Effector memory CD4-positive, alpha-beta T cell (primary cell): Measurements from ENCODE around the gene ZNF174.

Experiments
- DNase-seq, 3 donors: peaks; one replicate each; pipeline ENCODE4 v3.0.0-alpha.2; 2020
- H3K27ac ChIP-seq: 2 replicates; pipeline ENCODE4 v1.7.0; 2013; ENCODE audit warnings: mild to moderate bottlenecking, low read length, moderate library complexity; ENCODE audit not compliant: insufficient read depth, poor library complexity, severe bottlenecking
- H3K27me3 ChIP-seq: replicated peaks from 2 replicates; pipeline ENCODE4 v1.7.0; 2013; ENCODE audit warnings: mild to moderate bottlenecking, low read length; ENCODE audit not compliant: insufficient read depth, control insufficient read depth, poor library complexity, severe bottlenecking
- H3K36me3 ChIP-seq: 2 replicates; pipeline ENCODE4 v1.7.0; 2013; ENCODE audit warnings: mild to moderate bottlenecking, low read length, moderate library complexity; ENCODE audit not compliant: control insufficient read depth, insufficient read depth
- H3K4me1 ChIP-seq: 2 replicates; pipeline ENCODE4 v1.7.0; 2013; ENCODE audit warnings: low read length, mild to moderate bottlenecking; ENCODE audit not compliant: control insufficient read depth, insufficient read depth, poor library complexity, severe bottlenecking
- H3K4me3 ChIP-seq: 2 replicates; pipeline ENCODE4 v1.7.0; 2013; ENCODE audit warnings: low read length, low read depth, mild to moderate bottlenecking; ENCODE audit not compliant: insufficient read depth, poor library complexity, severe bottlenecking
- H3K9me3 ChIP-seq: 2 replicates; pipeline ENCODE4 v1.7.0; 2013; ENCODE audit warnings: mild to moderate bottlenecking, low read length, moderate library complexity; ENCODE audit not compliant: control insufficient read depth

ZNF174 gene

GRCh38 chr16:3383045-3383448 lies 18.0 kb upstream of the ZNF174 start:
- Histone ChIP-seq H3K36me3 (peaks cover 49% of the 10 kb centered on the region), H3K9me3 (peaks cover 66% of the 10 kb centered on the region), H3K4me3 (no peak overlapping the region), H3K27ac (no peak overlapping the region), H3K4me1 (no peaks in the 10 kb centered on the region), H3K27me3 (no peaks in the 10 kb centered on the region)
- no peak for DNase-seq

- H3K27ac ChIP-seq = no peak overlapping the region
- no peaks in the 10 kb centered on the region for H3K27me3 ChIP-seq
- H3K4me1 ChIP-seq = no peaks in the 10 kb centered on the region
- peaks cover 63% of the 10 kb centered on the region for H3K36me3 ChIP-seq
- DNase-seq = no peak
- peaks cover 29% of the 10 kb centered on the region for H3K9me3 ChIP-seq
- no peak overlapping the region for H3K4me3 ChIP-seq
Measured at GRCh38 chr16:3388325-3388724, 12.7 kb upstream of the ZNF174 start.

- Histone ChIP-seq H3K4me1 (no peaks in the 10 kb centered on the region), H3K27me3 (no peaks in the 10 kb centered on the region), H3K4me3 (no peak overlapping the region), H3K9me3 (peaks cover 16% of the 10 kb centered on the region), H3K27ac (no peak overlapping the region), H3K36me3 (peaks cover 63% of the 10 kb centered on the region)
- no peak for DNase-seq
Measured at GRCh38 chr16:3389663-3390338, 11.2 kb upstream of the ZNF174 start.

- Histone ChIP-seq H3K27ac (peak overlapping the region; percentile 79), H3K9me3 (peaks cover 9% of the 10 kb centered on the region), H3K36me3 (peaks cover 26% of the 10 kb centered on the region), H3K4me3 (peak overlapping the region; percentile 83), H3K27me3 (no peaks in the 10 kb centered on the region), H3K4me1 (peaks cover 20% of the 10 kb centered on the region)
- DNase-seq = no peak
Measured at GRCh38 chr16:3400446-3400778, 603 bp upstream of the ZNF174 start.

- DNase-seq = no peak
Measured at GRCh38 chr16:3401719-3402397, 843 bp downstream of the ZNF174 start.

GRCh38 chr16:3408561-3409197 lies 7.7 kb downstream of the ZNF174 start:
- H3K27me3 ChIP-seq = no peaks in the 10 kb centered on the region
- H3K36me3 ChIP-seq = peaks cover 46% of the 10 kb centered on the region
- DNase-seq = no peak
- no peaks in the 10 kb centered on the region for H3K4me1 ChIP-seq
- no peak overlapping the region for H3K4me3 ChIP-seq
- no peak overlapping the region for H3K27ac ChIP-seq
- H3K9me3 ChIP-seq = peaks cover 71% of the 10 kb centered on the region

More at GRCh38 chr16:3401719-3402397, 843 bp downstream of the ZNF174 start:
- Histone ChIP-seq H3K27me3 (no peaks in the 10 kb centered on the region), H3K36me3 (peaks cover 35% of the 10 kb centered on the region), H3K4me3 (peak overlapping the region; percentile 83), H3K9me3 (peaks cover 22% of the 10 kb centered on the region), H3K27ac (peak overlapping the region; percentile 66), H3K4me1 (peaks cover 20% of the 10 kb centered on the region)

GRCh38 chr16:3413730-3414379 lies 12.8 kb downstream of the ZNF174 start:
- DNase-seq = no peak
- Histone ChIP-seq H3K27ac (no peak overlapping the region), H3K27me3 (no peaks in the 10 kb centered on the region), H3K36me3 (peaks cover 2% of the 10 kb centered on the region), H3K9me3 (peaks cover 42% of the 10 kb centered on the region), H3K4me3 (no peak overlapping the region), H3K4me1 (no peaks in the 10 kb centered on the region)

- H3K4me1 ChIP-seq = no peaks in the 10 kb centered on the region
- H3K36me3 ChIP-seq = no peaks in the 10 kb centered on the region
- H3K27me3 ChIP-seq = no peaks in the 10 kb centered on the region
- peak; percentile 3 to 27 (median 9) for DNase-seq
- H3K27ac ChIP-seq = no peak overlapping the region
- no peak overlapping the region for H3K4me3 ChIP-seq
- H3K9me3 ChIP-seq = no peaks in the 10 kb centered on the region
Measured at GRCh38 chr16:3431779-3432219, 30.8 kb downstream of the ZNF174 start.

GRCh38 chr16:3434373-3434772 lies 33.4 kb downstream of the ZNF174 start:
- no peaks in the 10 kb centered on the region for H3K4me1 ChIP-seq
- H3K36me3 ChIP-seq = no peaks in the 10 kb centered on the region
- DNase-seq = no peak
- H3K27me3 ChIP-seq = no peaks in the 10 kb centered on the region
- no peak overlapping the region for H3K27ac ChIP-seq
- no peaks in the 10 kb centered on the region for H3K9me3 ChIP-seq
- H3K4me3 ChIP-seq = no peak overlapping the region

GRCh38 chr16:3439637-3440036 lies 38.6 kb downstream of the ZNF174 start:
- no peaks in the 10 kb centered on the region for H3K9me3 ChIP-seq
- no peaks in the 10 kb centered on the region for H3K36me3 ChIP-seq
- H3K4me1 ChIP-seq = no peaks in the 10 kb centered on the region
- DNase-seq = no peak
- no peak overlapping the region for H3K27ac ChIP-seq
- no peaks in the 10 kb centered on the region for H3K27me3 ChIP-seq
- H3K4me3 ChIP-seq = no peak overlapping the region
